HepG2 (cell line): ENCODE measurements around the gene COQ4. TPM values are rescaled to one million over a fixed set of nuclear protein-coding genes. Genes with fewer than 3 reads are reported as not detected.
A peak's percentile ranks its signal among the peaks of the same experiment; 100 is the strongest.

Source experiments
- CHCHD3 ChIP-seq: sonication (generic); formaldehyde crosslinking; IDR thresholded peaks from 2 replicates; pipeline ENCODE4 v1.8.0; 2022; ENCODE audit warnings: mild to moderate bottlenecking, missing genetic modification reagents, moderate library complexity
- KLF6 ChIP-seq: IDR thresholded peaks from 2 replicates; pipeline ENCODE4 v1.8.0; 2016; ENCODE audit warnings: missing biosample characterization, missing genetic modification reagents
- MAFG ChIP-seq: sonication (generic); formaldehyde crosslinking; IDR thresholded peaks from 2 replicates; pipeline ENCODE4 v1.5.1; 2020; ENCODE audit warnings: mild to moderate bottlenecking, missing genetic modification reagents
- SP140L ChIP-seq: sonication (generic); formaldehyde crosslinking; IDR thresholded peaks from 2 replicates; pipeline ENCODE4 v1.4.0; 2020; ENCODE audit warnings: missing genetic modification reagents, borderline replicate concordance
- ZNF20 ChIP-seq: sonication (generic); formaldehyde crosslinking; IDR thresholded peaks from 2 replicates; pipeline ENCODE4 v1.4.0; 2020; ENCODE audit warnings: mild to moderate bottlenecking, moderate library complexity, missing genetic modification reagents
- ZNF281 ChIP-seq: sonication (generic); formaldehyde crosslinking; IDR thresholded peaks from 2 replicates; pipeline ENCODE4 v1.4.0; 2020; ENCODE audit warnings: missing genetic modification reagents, borderline replicate concordance
- ZNF3 ChIP-seq: IDR thresholded peaks from 2 replicates; pipeline ENCODE4 v1.7.0; 2017; ENCODE audit warnings: inconsistent platforms
- ZNF615 ChIP-seq: sonication (generic); formaldehyde crosslinking; IDR thresholded peaks from 2 replicates; pipeline ENCODE4 v1.5.0; 2020; ENCODE audit warnings: mild to moderate bottlenecking, missing genetic modification reagents, borderline replicate concordance
- ZNF75D ChIP-seq: sonication (generic); formaldehyde crosslinking; IDR thresholded peaks from 2 replicates; pipeline ENCODE4 v1.8.1; 2023; ENCODE audit warnings: missing genetic modification reagents, mild to moderate bottlenecking, borderline replicate concordance
- polyA plus RNA-seq, 8 experiments: library from polyadenylated mRNA; depleted of rRNA in 3 of 8; stranded (reverse) in 7 of 8; unstranded in 1 of 8; fragments of >200 nt; fragmentation: Illumina TruSeq in 4 of 8; extraction: Trizol in 4 of 8; gene quantifications; 2 replicates each; pipeline versions ENCODE4 v1.2.1 to v1.2.3, GENCODE V29; 2011 to 2016; ENCODE audit warnings: low read depth in 4 of 8, missing spikeins in 1 of 8, mixed read lengths in 1 of 8; ENCODE audit not compliant: insufficient read depth in 1 of 8
- total RNA-seq, 5 experiments: library from RNA; depleted of rRNA; stranded (reverse); fragments of >200 nt; fragmentation: Illumina TruSeq; extraction: Trizol; gene quantifications; 2 replicates each; pipeline ENCODE4 v1.2.3, GENCODE V29; 2016; ENCODE audit warnings: low read depth in 1 of 5
- TF ChIP-seq, protein P1 (sequence below): sonication (generic); formaldehyde crosslinking; IDR thresholded peaks from 2 replicates; pipeline ENCODE4 v1.5.1; 2020; ENCODE audit warnings: mild to moderate bottlenecking, missing genetic modification reagents, moderate library complexity
- TF ChIP-seq, protein P2 (sequence below): sonication (generic); formaldehyde crosslinking; IDR thresholded peaks from 2 replicates; pipeline ENCODE4 v1.4.0; 2020; ENCODE audit warnings: missing genetic modification reagents
- TF ChIP-seq, protein P3 (sequence below), 2 experiments: sonication (generic) in 1 of 2; formaldehyde crosslinking in 1 of 2; IDR thresholded peaks; 2 replicates each; pipeline versions ENCODE4 v1.5.1 to v1.6.1; 2011 to 2020; ENCODE audit warnings: borderline replicate concordance in 1 of 2, low read depth in 1 of 2, low read length in 1 of 2, mild to moderate bottlenecking in 1 of 2, missing genetic modification reagents in 1 of 2, moderate library complexity in 1 of 2

Gene COQ4
- total and polyA plus RNA-seq, 2 of the 13 experiments (the other 11 are each of a cell fraction or from before 2014, with no cell fraction given): 26.1 to 36.0 TPM

- TF ChIP-seq ZNF20 (CRISPR knock-in tag) (no peak), KLF6 (no peak), ZNF75D (CRISPR knock-in tag) (no peak), ZNF615 (no peak), CHCHD3 (no peak), ZNF281 (CRISPR knock-in tag) (peak; percentile 71), ZNF3 (CRISPR knock-in tag) (no peak), SP140L (no peak), MAFG (CRISPR knock-in tag) (0 out of 2 replicates have a peak, but pooled peaks have one; percentile 22)
- TF ChIP-seq, protein P1, sequence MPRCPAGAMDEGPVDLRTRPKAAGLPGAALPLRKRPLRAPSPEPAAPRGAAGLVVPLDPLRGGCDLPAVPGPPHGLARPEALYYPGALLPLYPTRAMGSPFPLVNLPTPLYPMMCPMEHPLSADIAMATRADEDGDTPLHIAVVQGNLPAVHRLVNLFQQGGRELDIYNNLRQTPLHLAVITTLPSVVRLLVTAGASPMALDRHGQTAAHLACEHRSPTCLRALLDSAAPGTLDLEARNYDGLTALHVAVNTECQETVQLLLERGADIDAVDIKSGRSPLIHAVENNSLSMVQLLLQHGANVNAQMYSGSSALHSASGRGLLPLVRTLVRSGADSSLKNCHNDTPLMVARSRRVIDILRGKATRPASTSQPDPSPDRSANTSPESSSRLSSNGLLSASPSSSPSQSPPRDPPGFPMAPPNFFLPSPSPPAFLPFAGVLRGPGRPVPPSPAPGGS (CRISPR knock-in tag): no peak
- TF ChIP-seq, protein P2, sequence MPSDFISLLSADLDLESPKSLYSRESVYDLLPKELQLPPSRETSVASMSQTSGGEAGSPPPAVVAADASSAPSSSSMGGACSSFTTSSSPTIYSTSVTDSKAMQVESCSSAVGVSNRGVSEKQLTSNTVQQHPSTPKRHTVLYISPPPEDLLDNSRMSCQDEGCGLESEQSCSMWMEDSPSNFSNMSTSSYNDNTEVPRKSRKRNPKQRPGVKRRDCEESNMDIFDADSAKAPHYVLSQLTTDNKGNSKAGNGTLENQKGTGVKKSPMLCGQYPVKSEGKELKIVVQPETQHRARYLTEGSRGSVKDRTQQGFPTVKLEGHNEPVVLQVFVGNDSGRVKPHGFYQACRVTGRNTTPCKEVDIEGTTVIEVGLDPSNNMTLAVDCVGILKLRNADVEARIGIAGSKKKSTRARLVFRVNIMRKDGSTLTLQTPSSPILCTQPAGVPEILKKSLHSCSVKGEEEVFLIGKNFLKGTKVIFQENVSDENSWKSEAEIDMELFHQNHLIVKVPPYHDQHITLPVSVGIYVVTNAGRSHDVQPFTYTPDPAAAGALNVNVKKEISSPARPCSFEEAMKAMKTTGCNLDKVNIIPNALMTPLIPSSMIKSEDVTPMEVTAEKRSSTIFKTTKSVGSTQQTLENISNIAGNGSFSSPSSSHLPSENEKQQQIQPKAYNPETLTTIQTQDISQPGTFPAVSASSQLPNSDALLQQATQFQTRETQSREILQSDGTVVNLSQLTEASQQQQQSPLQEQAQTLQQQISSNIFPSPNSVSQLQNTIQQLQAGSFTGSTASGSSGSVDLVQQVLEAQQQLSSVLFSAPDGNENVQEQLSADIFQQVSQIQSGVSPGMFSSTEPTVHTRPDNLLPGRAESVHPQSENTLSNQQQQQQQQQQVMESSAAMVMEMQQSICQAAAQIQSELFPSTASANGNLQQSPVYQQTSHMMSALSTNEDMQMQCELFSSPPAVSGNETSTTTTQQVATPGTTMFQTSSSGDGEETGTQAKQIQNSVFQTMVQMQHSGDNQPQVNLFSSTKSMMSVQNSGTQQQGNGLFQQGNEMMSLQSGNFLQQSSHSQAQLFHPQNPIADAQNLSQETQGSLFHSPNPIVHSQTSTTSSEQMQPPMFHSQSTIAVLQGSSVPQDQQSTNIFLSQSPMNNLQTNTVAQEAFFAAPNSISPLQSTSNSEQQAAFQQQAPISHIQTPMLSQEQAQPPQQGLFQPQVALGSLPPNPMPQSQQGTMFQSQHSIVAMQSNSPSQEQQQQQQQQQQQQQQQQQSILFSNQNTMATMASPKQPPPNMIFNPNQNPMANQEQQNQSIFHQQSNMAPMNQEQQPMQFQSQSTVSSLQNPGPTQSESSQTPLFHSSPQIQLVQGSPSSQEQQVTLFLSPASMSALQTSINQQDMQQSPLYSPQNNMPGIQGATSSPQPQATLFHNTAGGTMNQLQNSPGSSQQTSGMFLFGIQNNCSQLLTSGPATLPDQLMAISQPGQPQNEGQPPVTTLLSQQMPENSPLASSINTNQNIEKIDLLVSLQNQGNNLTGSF (CRISPR knock-in tag): no peak
- TF ChIP-seq, protein P3, sequence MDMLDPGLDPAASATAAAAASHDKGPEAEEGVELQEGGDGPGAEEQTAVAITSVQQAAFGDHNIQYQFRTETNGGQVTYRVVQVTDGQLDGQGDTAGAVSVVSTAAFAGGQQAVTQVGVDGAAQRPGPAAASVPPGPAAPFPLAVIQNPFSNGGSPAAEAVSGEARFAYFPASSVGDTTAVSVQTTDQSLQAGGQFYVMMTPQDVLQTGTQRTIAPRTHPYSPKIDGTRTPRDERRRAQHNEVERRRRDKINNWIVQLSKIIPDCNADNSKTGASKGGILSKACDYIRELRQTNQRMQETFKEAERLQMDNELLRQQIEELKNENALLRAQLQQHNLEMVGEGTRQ (IDR thresholded peaks at IDR 0.05; ENCODE audit: low read depth, low read length): no peak
- TF ChIP-seq, protein P3 (CRISPR knock-in tag; IDR thresholded peaks at IDR 0.05; ENCODE audit: borderline replicate concordance): no peak
These were observed 47.2 kb upstream of the COQ4 start, which contains the start of gene GOLGA2 (continued) for GRCh38 chr9:128275198-128276007.
